HG02884 (cell line): Measurements from ENCODE around the gene VRK2.
"Not testable (repeated sequence)": the region's sequence is repeated elsewhere in the genome, so short reads cannot be mapped to it uniquely, and the experiment has no call there.

Experiments
- ATAC-seq: cut with Tn5 transposase; IDR thresholded peaks from one replicate; pipeline ENCODE4 v1.9.1; 2021; ENCODE audit warnings: mild to moderate bottlenecking, moderate library complexity; ENCODE audit not compliant: unreplicated experiment

Gene VRK2

DNA sequence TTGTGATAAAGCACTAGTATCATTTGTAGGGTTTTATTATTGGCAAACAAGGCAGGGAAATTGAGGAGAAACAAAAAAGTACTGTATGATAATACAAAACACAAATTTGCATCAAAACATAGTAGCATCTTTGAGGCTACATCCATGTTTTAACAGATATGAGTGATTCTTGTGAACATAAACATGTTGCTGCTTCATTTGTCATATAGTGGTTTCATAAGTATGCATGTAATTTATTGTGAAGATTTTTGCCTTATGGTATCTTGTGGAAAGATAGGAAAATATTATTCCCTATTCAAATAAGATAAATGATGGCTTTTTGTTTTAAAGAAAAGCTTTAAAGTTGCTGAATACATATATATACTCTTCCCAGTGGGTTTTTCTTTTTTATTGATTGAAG, 60.3 kb downstream of the VRK2 start:
- ATAC-seq: no peak

DNA sequence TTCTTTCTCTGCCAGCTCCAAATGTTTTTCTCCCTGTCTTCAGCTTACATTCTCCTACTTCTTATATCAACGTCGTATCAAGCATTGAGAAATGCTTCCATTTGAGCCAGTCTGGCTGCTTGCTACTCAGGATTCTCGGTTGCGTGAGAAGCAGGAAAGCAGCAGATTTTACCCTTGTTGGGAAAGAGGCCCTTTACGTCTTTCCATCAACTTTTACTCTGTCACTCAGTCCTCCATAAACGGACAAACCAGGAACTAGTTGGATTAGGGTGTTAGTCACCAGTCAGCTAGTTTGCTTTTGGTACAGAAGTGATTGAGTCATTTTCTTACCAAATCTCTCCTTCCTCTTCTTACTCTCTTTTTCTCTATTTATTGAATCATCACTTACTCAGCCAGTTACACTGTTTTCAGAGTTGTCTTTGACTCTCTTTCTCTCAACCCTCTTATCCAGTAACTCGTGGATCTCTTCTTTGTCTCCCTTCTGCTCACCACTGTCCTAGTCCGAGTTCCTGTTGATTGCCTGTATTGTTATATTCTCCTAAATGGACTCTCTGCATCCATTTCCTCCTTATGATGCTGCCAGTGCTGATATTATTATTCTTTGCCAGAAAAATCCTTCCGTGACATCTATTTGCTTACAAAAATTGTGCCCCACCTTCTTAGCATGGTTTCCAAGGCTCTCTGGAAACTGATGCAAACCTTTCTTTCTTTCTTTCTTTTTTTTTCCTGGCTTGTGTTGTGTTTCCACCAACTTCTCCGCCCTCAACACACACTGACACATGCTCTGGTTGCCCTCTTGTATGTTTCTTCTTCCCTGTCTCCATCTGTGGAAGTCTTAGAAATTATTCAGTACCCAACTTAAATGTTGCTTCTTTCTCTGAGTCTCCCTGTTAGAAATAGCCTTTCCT, 61.5 kb downstream of the VRK2 start:
- no peak for ATAC-seq

DNA sequence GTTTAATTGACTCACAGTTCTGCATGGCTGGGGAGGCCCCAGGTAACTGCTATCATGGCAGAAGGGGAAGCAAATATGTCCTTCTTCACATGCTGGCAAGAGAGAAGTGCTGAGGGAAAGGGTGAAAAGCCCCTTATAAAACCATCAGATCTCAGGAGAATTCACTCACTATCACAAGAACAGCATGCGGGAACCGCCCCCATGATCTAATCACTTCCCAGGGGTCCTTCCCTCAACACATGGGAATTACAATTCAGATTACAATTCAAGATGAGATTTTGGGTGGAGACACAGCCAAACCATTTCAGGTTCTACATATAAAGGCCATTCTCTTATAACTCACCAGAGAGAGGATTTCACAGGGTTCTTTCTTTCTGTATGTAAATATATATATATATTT, 62.9 kb downstream of the VRK2 start:
- no peak for ATAC-seq

DNA sequence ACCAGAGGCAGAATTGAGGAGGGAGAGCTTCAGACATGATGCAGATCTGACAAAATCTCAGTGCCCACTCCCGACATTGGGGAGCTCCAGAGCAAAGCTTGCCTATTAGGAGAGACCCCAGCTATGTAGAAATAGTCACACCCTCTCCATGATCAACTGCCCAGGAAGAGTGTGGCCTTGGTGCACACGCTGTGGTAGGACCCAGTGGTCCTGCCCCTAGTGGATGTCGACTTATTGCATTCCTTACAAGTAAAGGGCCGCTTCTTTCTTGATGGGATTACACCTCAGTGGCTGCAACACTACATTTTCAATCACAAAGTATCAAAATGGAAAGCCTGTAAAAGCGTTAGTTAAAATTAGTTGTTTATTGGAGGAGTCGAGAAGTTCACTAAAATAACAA, 64.2 kb downstream of the VRK2 start:
- ATAC-seq: no peak

DNA sequence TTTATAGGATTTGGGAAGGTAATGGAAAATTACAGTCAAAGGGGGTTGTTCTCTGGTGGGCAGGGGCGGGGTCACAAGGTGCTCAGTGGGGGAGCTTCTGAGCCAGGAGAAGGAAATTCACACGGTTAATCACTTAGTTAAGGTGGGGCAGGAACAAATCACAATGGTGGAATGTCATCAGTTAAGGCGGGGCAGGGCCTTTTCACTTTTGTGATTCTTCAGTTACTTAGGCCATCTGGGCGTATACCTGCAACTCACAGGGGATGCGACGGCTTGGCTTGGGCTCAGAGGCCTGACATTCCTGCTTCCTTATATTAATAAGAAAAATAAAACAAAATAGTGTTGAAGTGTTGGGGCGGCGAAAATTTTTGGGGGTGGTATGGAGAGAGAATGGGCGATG, 67.0 kb downstream of the VRK2 start:
- not testable (repeated sequence) for ATAC-seq

DNA sequence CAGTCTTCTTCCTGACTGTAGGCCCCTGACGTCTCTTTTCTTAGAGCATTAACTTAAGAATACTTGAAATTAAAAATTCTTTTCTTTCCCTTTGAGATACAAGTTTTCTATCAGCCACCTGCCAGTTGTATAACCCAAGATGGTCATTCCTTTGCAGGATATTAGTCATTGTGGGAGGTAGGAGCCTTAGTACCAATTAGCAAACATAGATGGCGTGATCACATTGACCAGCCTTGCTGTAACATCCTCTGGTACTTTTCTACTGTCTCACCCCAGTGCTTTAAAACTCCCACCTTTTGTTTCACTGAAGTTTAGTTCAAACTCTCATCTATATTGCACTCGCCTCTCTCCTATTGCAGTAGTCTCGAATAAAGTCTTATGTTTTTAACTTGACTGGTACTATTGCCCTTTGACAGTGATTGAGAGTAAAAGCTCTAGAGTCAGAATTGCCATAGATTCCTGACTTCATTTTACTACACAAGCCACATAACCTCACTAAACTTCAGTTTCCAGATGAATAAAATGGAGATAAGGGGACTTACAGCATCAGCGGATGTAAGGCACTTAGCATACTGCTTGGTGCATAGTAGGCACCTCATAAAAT, 74.1 kb downstream of the VRK2 start:
- ATAC-seq: no peak

DNA sequence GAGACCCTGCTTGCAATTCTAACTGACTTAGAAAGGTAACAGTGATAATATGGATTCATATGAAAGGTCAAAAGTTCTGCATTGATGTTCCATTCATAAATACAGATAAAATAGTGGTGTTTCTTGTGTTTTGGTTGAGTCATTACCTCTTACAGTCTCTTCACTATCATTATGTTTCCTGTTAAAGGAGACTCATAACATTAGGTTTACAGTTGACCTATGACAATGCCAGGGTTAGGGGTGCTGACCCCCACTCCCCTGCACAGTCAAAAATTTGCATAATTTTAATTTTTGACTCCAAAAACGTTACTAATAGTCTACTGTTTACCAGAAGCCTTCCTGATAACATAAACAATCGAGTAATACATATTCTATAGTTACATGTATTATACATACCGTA, 75.4 kb downstream of the VRK2 start:
- no peak for ATAC-seq

DNA sequence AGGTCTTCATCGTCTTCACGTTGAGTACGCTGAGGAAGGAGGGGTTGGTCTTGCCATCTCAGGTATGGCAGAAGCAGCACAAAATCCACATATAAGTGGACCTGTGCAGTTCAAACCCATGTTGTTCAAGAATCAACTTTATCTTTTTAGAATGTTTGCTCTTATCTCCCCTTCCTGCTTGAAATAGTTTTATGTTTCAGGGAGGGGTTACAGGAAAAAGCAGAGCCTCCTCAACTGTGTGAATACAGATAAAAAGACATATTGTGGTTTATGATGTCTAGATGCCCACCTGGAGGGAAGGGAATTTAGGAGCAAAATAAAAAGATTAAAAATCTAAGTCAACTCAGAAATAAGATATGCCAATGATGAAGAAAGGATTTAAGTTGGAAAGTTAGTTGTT, 75.9 kb downstream of the VRK2 start:
- no peak for ATAC-seq

DNA sequence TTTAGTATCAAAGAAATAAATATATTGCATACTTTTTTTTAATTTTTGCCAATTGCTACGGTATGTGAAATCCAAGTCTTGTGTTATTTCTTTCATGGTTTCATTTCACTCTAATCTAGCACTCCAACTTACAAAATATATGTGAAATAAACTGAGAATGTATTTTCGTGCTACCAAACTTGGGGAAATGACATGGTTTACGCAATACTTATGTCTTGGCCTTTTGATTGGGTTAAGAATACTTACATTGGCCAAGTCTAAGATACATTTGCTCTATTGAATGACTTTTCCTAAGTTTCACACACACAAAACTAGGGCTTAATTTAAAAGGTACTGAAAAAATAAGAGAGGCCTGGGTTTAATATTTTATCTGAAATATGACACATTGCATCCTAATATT, 80.5 kb downstream of the VRK2 start:
- no peak for ATAC-seq

DNA sequence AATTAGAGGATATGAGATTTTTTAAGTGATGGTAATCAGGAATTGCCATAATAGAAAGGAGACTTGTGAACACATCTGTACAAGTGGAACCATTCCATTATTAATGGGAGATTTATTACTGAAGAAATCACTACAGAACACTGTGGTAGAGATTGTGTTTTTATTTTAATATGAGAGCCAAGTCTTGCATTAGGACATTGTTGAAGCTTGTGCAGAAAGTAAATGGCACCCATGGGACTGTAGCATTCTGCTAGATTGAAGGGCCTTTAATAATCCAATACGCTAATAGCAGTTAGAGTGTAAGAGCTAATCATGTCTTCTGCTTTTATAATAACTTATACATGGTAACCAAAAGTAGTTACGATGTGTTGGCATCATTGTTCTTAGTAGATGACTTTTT, 83.6 kb downstream of the VRK2 start:
- no peak for ATAC-seq

DNA sequence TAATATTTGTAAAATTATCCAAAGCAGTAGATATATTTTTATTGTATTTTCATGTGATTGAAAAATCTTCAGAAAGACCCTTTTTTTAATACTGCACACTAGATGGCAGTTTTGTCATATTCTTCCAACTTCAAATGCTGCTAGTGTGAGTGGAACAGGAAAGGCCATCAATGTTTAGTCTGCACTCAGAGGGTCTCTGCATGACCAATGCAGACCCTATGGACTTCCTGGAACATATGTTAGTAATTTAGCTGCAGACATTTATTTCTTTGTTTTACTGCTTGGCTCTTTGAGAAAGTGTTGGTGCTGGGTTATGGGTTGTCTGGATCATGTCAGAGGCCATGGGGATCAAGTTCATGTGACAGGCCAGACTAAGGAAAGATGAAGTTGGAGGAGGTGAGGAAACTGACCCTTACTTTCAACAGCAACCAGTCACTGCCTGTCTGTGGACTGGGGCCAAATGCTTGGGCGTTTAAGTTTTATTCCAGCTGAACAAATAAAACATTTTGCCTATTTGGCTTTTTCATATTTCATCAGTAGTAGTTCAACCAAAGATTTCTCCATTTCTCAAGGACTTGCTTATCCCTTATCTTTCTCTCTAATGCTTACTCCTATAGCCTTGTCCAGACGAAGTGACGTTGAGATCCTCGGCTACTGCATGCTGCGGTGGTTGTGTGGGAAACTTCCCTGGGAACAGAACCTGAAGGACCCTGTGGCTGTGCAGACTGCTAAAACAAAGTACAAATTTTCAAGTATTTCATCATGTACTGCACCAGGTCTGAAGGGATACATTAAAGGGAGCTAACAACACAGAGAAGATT, 84.8 kb downstream of the VRK2 start:
- ATAC-seq: no peak

DNA sequence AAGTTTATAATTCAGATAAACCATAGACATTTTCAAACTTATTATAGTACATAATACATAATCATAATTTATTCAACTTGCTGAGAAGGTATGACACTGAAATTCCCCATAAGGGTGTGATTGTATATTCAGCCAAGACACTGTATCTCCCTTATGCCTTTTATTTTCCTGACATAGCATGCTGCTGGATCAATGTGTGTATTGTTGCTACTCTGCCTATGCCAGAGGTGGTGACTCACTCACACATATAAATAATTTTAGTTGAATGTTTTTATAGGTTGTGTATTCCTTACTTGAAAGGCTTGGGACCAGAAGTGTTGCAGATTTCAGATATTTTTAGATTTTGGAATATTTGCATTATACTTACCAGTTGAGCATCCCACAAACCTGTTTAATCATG, 86.8 kb downstream of the VRK2 start:
- no peak for ATAC-seq

DNA sequence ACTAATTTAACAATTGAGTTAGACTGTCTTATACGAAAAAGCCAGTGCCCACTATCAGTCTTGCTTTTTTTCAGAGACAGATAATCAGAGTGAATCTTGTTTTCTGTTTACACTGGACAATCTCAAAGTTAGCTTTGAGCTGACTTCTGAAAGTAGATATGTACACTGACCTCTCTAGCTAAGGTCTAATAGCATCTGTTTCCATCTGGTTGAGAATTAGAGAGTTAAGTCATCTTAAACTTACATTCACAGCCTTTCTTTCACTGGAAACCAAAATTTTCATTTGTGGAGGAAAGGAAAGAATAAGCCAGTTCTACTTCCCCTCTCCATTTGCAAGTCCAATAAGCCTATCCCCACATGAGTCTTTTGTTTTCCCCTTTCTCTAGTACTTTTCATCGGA, 89.3 kb downstream of the VRK2 start:
- no peak for ATAC-seq

DNA sequence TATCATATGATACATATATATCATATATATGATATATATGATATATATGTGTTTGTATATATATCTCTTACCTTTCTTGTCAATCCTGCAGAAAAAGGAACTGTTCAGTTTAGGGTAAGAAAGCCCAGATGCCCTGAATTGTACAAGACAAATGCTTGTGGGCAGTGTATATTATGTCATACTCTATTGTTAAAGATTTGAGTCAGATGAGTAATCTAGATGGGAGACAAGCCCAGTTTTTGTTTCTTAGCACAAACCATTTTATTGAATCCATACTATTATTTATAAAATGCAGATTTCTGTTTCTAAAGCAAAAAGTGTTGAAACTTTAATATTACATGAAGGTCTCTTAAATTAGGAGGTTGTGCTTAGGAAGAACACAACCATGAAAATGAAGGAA, 90.6 kb downstream of the VRK2 start:
- no peak for ATAC-seq

DNA sequence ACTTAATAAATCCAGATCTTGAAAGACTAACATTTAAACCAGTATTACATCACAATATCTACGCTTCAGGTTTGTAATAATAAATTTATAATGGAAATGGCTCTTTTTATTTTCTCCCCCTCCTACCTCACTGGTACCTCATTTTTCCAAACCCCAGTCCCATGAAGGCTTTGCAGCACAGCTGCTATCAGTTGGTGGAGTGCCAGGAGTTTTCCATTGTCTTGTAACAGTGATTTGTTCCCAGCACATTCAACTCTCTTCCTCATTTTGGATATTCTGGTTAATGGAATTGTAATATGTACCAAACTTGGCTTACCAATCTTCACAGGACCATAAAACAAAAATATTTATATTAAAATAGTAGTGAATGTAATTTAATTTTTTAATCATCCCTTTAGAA, 91.2 kb downstream of the VRK2 start:
- no peak for ATAC-seq

DNA sequence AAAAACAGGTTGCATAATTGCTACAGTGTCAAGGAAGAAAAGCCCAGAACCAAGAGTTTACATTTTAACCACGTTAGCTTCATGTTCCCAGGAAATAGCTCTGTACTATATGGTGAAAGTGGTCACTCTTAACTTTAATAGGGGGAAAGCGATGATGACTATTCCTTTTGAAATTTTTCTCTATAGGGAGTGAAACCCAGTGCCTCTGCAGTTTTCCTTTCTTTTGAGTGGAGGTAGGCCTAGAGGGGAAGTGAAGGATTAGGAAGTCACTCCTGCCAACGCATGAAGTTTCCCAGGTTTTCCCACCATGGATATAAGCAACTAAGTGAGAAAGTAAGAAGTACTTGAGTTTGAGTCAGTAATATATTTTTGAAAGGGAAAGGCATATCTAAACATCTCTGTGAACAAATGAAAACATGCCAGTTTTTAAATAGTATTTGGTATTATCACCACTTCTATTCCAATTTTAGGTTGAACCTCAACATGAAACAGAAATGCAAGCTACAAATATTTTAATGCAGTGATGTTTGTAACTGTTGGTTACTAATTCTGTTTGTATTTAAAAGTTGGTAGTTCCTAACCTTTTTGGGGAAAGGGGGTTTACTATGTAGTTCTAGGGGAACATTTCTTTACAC, 91.9 kb downstream of the VRK2 start:
- no peak for ATAC-seq

DNA sequence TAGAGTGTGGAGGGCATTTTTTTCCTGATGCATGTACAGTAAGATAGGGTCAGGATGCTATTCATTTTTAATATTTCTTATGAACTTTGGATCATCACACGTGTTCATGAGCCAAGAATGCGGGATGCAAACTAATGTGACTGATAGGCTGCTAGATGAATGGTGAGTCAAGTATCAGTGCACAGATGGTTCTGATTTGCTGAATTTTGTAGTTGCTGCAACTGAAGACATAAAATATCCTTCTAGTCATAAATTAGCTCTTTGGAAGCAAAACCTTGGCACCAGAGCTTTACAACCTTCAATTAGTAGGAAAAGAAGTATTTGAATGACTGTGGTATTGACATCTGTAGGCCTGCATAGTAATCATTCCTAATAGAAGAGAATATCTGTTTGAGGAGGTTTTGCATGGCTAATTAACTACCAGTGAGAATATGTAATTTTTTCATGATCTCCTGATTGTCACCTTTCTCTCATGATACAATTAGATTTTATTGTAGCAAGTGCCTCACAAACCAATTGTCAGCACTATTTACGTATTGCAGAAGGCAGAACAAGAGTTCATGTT, 94.0 kb downstream of the VRK2 start:
- ATAC-seq: no peak

DNA sequence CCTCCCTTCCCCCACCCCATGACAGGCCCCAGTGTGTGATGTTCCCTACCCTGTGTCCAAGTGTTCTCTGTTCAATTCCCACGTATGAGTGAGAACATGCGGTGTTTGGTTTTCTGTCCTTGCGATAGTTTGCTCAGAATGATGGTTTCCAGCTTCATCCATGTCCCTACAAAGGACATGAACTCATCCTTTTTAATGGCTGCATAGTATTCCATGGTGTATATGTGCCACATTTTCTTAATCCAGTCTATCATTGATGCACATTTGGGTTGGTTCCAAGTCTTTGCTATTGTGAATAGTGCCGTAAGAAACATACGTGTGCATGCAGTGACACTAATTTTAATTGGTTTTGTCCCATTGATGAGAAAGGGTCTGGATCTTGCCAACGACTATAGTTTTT, 99.2 kb downstream of the VRK2 start:
- ATAC-seq: not testable (repeated sequence)

DNA sequence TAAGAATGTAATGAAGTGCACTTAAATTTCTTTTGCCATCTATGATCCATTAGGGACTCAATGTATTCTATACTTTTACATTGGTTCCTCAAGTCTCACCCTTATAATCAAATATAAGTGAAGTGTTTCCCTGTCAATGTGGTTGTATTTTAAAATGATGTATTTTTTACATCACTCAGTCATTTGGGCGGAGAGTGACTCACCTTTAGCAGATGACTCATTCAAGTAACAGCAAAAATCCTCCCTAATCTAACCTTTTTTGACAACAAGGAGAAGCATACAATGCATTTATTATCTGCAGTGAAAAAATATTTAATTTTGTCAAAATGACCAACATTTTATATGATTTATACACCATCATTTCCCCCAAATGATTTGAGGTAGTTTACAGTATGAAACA, 100.1 kb downstream of the VRK2 start:
- no peak for ATAC-seq

DNA sequence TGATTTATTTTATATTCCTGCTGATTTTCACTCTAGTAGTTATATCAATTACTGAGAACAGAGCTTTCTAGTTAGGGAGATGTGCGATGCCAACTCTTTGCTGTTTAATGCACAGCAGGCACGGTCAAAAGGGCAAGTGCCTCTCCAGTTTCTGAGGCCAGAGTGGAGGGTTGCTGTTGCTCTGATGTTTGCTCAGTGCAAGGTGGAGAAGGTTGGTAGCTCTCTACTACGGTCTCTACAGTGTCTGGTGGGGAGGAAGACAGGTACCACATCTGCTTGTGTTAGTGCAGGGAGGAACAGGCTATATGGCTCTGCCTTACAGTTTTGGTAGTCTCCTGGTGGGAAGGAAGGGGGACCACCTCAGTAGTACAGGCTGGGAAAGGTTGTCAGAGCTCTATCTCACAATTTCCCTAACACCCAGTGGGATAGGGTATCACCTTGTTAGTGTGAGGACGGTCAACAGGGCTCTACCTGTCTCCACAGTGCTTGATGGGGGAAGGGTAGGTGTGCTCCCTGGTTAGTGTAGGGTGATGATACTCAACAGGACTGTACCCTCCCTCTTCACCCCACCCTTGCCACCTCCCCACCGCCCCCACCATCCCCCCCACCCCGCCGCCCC, 108.7 kb downstream of the VRK2 start:
- ATAC-seq: no peak

DNA sequence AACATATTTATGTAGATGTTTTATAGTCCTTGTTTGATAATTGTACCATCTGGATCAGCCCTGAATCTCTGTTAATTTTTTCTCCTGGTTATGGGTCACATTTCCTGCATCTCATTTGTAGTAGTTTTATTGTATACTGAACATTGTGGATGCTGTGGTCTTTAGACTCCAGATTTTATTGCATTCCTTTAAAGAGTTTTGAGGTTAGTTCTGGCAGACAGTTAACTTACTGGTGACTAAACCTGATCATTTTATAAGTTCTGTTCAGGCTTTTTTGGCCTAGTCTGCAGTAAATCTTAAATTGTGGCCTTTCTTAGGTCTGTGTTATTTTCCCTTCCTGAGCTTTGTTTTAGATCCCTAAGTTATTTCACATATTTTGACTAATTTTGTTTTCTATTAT, 110.2 kb downstream of the VRK2 start:
- no peak for ATAC-seq
